SU-DHL-6 (cell line): ENCODE data around the gene IP6K1.
"Not testable (repeated sequence)": the region's sequence is repeated elsewhere in the genome, so short reads cannot be mapped to it uniquely, and the experiment has no call there.

Experiments used
- H2AFZ ChIP-seq: fragments of 200-600 bp; sonication (generic); 2 replicates; pipeline ENCODE4 v1.6.1; 2014; ENCODE audit warnings: low read depth, mild to moderate bottlenecking, moderate library complexity, mixed read lengths, antibody characterized with exemption, low read length; ENCODE audit not compliant: severe bottlenecking
- H3F3A ChIP-seq: fragments of 200-600 bp; shearing (Covaris generic); 2 replicates; pipeline ENCODE4 v1.6.0; 2016; ENCODE audit warnings: antibody characterized with exemption, mild to moderate bottlenecking; ENCODE audit not compliant: insufficient read depth
- H3K27ac ChIP-seq: fragments of 200-600 bp; sonication (generic); 2 replicates; pipeline ENCODE4 v1.5.1; 2016; ENCODE audit warnings: low read depth, mild to moderate bottlenecking, low read length, moderate library complexity, mixed read lengths
- H3K27me3 ChIP-seq: fragments of 200-600 bp; sonication (generic), shearing (Covaris generic); 2 replicates; pipeline ENCODE4 v1.6.0; 2014; ENCODE audit warnings: mild to moderate bottlenecking, low read length
- H3K36me3 ChIP-seq: fragments of 200-600 bp; sonication (generic); 2 replicates; pipeline ENCODE4 v1.6.1; 2014; ENCODE audit warnings: mild to moderate bottlenecking, low read length, mixed read lengths
- H3K4me2 ChIP-seq: fragments of 300-600, 200-600 bp; shearing (Covaris generic), sonication (generic); 2 replicates; pipeline ENCODE4 v1.6.0; 2014; ENCODE audit warnings: low read length, low read depth, mild to moderate bottlenecking; ENCODE audit not compliant: poor library complexity, severe bottlenecking
- H3K4me3 ChIP-seq: fragments of 200-600 bp; sonication (generic); 2 replicates; pipeline ENCODE4 v1.5.1; 2014; ENCODE audit warnings: antibody characterized with exemption, low read length, mild to moderate bottlenecking, mixed read lengths; ENCODE audit not compliant: insufficient read depth, poor library complexity, severe bottlenecking
- H3K79me2 ChIP-seq: fragments of 200-600 bp; sonication (generic); 2 replicates; pipeline ENCODE4 v1.6.1; 2014; ENCODE audit warnings: mild to moderate bottlenecking, low read length, moderate library complexity; ENCODE audit not compliant: insufficient read depth
- H3K9ac ChIP-seq: fragments of 200-600 bp; sonication (generic); 2 replicates; pipeline ENCODE4 v1.7.0; 2014; ENCODE audit warnings: mild to moderate bottlenecking, low read length
- H3K9me2 ChIP-seq: fragments of 200-600 bp; sonication (generic); replicated peaks from 2 replicates; pipeline ENCODE4 v1.6.1; 2014; ENCODE audit warnings: low read length; ENCODE audit not compliant: insufficient read depth
- H3K9me3 ChIP-seq: fragments of 200-600 bp; sonication (generic); 2 replicates; pipeline ENCODE4 v1.6.1; 2014; ENCODE audit warnings: low read length, mixed read lengths; ENCODE audit not compliant: insufficient read depth
- H4K20me1 ChIP-seq: fragments of 200-600 bp; sonication (generic); 2 replicates; pipeline ENCODE4 v1.6.1; 2014; ENCODE audit warnings: low read depth, mild to moderate bottlenecking, antibody characterized with exemption, low read length, moderate library complexity, mixed read lengths
- CTCF ChIP-seq: fragments of 200-600 bp; sonication (generic); IDR thresholded peaks from one replicate; pipeline ENCODE4 v1.5.1; 2017; ENCODE audit warnings: antibody characterized with exemption, mild to moderate bottlenecking, low read length, moderate library complexity; ENCODE audit not compliant: insufficient read depth, poor library complexity, severe bottlenecking
- EZH2phosphoT487 ChIP-seq: fragments of 200-600 bp; sonication (generic), shearing (Covaris generic); conservative IDR thresholded peaks from 2 replicates; pipeline ENCODE4 v1.6.1; 2018; ENCODE audit warnings: mild to moderate bottlenecking, antibody characterized with exemption, low read length, moderate library complexity, mixed read lengths

Gene IP6K1

GRCh38 chr3:49754536-49754935, 31.8 kb downstream of the IP6K1 start:
- H3K9me3 ChIP-seq: no peaks in the 10 kb centered on the region
- H3K27me3 ChIP-seq: no peaks in the 10 kb centered on the region
- H3K4me2 ChIP-seq: no peak overlapping the region
- no peak for TF ChIP-seq CTCF
- TF ChIP-seq EZH2phosphoT487: no peak
- no peaks in the 10 kb centered on the region for H3F3A ChIP-seq
- no peaks in the 10 kb centered on the region for H3K9me2 ChIP-seq
- 0 out of 2 replicates have a peak, but pooled peaks cover 4% of the 10 kb centered on the region for H4K20me1 ChIP-seq
- H3K9ac ChIP-seq: no peak overlapping the region
- H3K4me3 ChIP-seq: no peak overlapping the region
- no peak overlapping the region for H3K27ac ChIP-seq
- no peak overlapping the region for H2AFZ ChIP-seq
- H3K79me2 ChIP-seq: peaks cover 47% of the 10 kb centered on the region
- H3K36me3 ChIP-seq: no peaks in the 10 kb centered on the region

- Histone ChIP-seq H4K20me1 (0 out of 2 replicates have a peak, but pooled peaks cover 4% of the 10 kb centered on the region), H3K79me2 (peaks cover 27% of the 10 kb centered on the region), H3K36me3 (peaks cover 3% of the 10 kb centered on the region; the same call in 1 of the 2 replicates), H3K9ac (no peak overlapping the region), H3F3A (no peaks in the 10 kb centered on the region; the same call in 1 of the 2 replicates), H3K4me3 (no peak overlapping the region), H3K9me3 (no peaks in the 10 kb centered on the region), H3K27ac (no peak overlapping the region), H2AFZ (no peak overlapping the region), H3K9me2 (no peaks in the 10 kb centered on the region), H3K4me2 (no peak overlapping the region), H3K27me3 (no peaks in the 10 kb centered on the region)
- TF ChIP-seq EZH2phosphoT487 (no peak), CTCF (no peak)
Measured at GRCh38 chr3:49751501-49751900, 34.8 kb downstream of the IP6K1 start.

DNA sequence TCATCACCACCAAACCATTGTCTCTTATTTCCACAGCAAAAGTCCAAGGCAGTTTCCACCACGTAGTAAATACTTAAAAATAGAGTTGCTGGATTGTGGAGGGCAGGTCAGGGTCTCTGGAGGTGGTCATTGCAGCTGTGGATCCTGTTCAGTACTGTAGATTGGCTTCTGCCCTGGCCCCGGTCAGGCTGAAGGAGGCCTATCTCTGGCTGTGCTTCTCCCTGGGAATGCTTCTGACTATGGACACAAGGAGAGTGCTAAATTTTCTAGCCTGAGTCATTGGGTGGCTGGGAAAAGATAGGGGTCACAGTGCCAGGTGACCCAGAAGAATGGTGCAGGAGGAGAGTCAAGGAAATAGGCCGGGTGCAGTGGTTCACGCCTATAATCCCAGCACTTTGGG, 36.3 kb downstream of the IP6K1 start:
- Histone ChIP-seq H3K9ac (no peak overlapping the region), H2AFZ (no peak overlapping the region), H3K4me2 (no peak overlapping the region), H3K36me3 (peaks cover 3% of the 10 kb centered on the region; the same call in 1 of the 2 replicates), H3K27ac (no peak overlapping the region), H4K20me1 (0 out of 2 replicates have a peak, but pooled peaks cover 4% of the 10 kb centered on the region), H3K79me2 (peaks cover 22% of the 10 kb centered on the region; the same call in 1 of the 2 replicates), H3K9me2 (no peaks in the 10 kb centered on the region), H3K4me3 (no peak overlapping the region), H3K27me3 (no peaks in the 10 kb centered on the region), H3K9me3 (no peaks in the 10 kb centered on the region), H3F3A (no peaks in the 10 kb centered on the region; the same call in 1 of the 2 replicates)
- no peak for TF ChIP-seq EZH2phosphoT487
- no peak for TF ChIP-seq CTCF

DNA sequence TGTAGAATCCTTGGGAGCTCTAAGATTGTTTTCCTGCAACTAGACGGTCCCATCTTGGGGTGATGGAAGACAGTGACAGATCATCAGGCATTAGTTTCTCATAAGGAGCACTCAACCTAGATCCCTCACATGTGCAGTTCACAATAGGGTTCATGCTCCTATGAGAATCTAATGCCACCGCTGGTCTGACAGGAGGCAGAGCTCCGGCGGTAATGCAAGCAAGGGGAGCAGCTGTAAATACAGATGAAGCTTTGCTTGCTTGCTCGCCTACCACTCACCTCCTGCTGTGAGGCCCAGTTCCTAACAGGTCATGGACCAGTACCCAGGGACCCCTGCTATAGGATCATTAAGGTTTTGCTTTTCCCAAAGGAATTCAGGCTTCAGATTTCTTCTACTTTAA, 37.5 kb downstream of the IP6K1 start:
- not testable (repeated sequence) for H3K9me2 ChIP-seq, H3K9ac ChIP-seq, H3K27me3 ChIP-seq, H3F3A ChIP-seq, H3K4me2 ChIP-seq, H4K20me1 ChIP-seq, H2AFZ ChIP-seq, H3K27ac ChIP-seq, H3K4me3 ChIP-seq, H3K9me3 ChIP-seq, H3K36me3 ChIP-seq
- peaks cover 23% of the 10 kb centered on the region; the same call in 1 of the 2 replicates for H3K79me2 ChIP-seq
